GM12892 (cell line): ENCODE measurements around the gene KLHL35.

Experiments used
- POLR2A ChIP-seq: IDR thresholded peaks from 2 replicates; pipeline ENCODE4 v1.6.1; 2011; ENCODE audit warnings: low read depth, low read length, control low read depth
- POLR2AphosphoS5 ChIP-seq: IDR thresholded peaks from 2 replicates; pipeline ENCODE4 v1.6.1; 2011; ENCODE audit warnings: low read depth, low read length, control low read depth

- no peak for TF ChIP-seq POLR2A
- TF ChIP-seq POLR2AphosphoS5: peak; percentile 27; the same call in 1 of the 2 replicates
These were observed 28.9 kb downstream of the KLHL35 start for GRCh38 chr11:75403983-75404658.
